PFSK-1 (cell line): Measurements from ENCODE around the gene GPR176.

Experiments used
- FOXP2 ChIP-seq: optimal IDR thresholded peaks from 2 replicates; pipeline ENCODE3; 2011; ENCODE audit warnings: borderline replicate concordance, control low read depth, inconsistent platforms; ENCODE audit not compliant: insufficient read depth; ENCODE audit errors: extremely low read length, extremely low read depth
- POLR2AphosphoS5 ChIP-seq: IDR thresholded peaks from 2 replicates; pipeline ENCODE4 v1.6.1; 2012; ENCODE audit warnings: low read depth, mild to moderate bottlenecking, control low read depth, low read length, moderate library complexity
- REST ChIP-seq, 2 experiments: IDR thresholded peaks; 2 replicates each; pipeline versions ENCODE4 v1.6.1 to v1.8.0; 2011 to 2012; ENCODE audit warnings: low read depth in 2 of 2, low read length in 2 of 2, control low read depth in 1 of 2, inconsistent platforms in 1 of 2, mild to moderate bottlenecking in 1 of 2, moderate library complexity in 1 of 2; ENCODE audit not compliant: insufficient read depth in 1 of 2
- SIN3A ChIP-seq: IDR thresholded peaks from 2 replicates; pipeline ENCODE4 v1.6.1; 2012; ENCODE audit warnings: mild to moderate bottlenecking, low read length, moderate library complexity, borderline replicate concordance; ENCODE audit not compliant: insufficient read depth
- TAF1 ChIP-seq: IDR thresholded peaks from 2 replicates; pipeline ENCODE4 v1.6.1; 2012; ENCODE audit warnings: low read length, control low read depth, borderline replicate concordance; ENCODE audit not compliant: insufficient read depth

GRCh38 chr15:39828374-39828931, 91.6 kb downstream of the GPR176 start:
- no peak for TF ChIP-seq SIN3A
- no peak for TF ChIP-seq REST (IDR thresholded peaks at IDR 0.05; ENCODE audit: insufficient read depth in 1 of 2, low read depth in 2 of 2, low read length in 2 of 2)
- no peak for TF ChIP-seq POLR2AphosphoS5
- TF ChIP-seq TAF1 = no peak
- TF ChIP-seq FOXP2 = no peak
